Kidney glomerular epithelial cell (primary cell): ENCODE data around the gene GMEB2.
"Not testable (repeated sequence)": the region's sequence is repeated elsewhere in the genome, so short reads cannot be mapped to it uniquely, and the experiment has no call there.

Experiments
- DNase-seq: peaks from one replicate; lab custom pipeline; 2025; lab: John Stamatoyannopoulos, UW

The GMEB2 gene

DNA sequence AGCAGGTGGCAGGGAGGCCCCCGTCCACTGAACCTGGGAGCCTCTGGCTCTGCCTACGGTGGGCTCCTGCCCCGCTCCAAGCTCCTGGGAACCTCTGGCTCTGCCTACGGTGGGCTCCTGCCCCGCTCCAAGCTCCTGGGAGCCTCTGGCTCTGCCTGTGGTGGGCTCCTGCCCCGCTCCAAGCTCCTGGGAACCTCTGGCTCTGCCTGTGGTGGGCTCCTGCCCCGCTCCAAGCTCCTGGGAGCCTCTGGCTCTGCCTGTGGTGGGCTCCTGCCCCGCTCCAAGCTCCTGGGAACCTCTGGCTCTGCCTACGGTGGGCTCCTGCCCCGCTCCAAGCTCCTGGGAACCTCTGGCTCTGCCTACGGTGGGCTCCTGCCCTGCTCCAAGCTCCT lies 55.8 kb downstream of the GMEB2 start:
- DNase-seq = not testable (repeated sequence)

DNA sequence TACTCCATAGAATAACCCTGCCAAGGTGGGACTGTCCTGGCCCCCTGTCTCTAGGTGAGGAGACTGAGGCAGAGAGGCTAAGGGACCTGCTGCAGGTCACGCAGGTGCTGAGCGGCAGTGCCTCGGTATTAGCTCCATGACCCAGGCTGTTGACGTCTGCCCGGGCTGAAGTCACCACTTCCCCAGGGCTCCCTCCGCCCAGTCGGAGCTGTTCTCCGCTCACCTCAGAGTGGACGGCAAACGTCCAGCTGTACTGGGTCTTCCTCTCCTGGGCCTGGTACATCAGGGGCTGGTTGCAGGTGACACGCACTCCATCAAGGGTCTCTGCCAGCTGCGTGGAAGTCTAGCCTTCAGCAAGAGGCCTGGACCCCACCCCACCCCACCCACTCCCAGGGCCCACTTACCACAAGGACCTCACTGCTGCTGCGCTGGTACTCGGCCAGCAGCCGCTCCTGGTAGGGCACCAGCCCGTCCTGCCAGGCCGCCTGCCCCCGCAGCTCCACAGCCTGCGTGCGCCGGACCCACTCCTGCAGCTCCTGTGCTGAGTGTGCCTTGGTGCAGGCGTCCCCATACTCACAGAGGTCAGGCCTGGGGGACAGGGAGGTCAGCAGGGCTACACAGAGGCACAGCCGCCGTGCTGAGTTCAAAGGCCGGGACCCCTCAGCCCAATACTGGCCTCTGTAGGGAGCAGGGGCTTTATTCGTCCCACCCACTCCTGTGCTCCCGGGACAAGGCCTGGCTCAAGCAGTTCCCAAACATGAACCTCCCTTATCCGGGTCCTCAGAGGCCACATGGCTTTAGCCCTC lies 56.4 kb downstream of the GMEB2 start:
- DNase-seq = no peak

DNA sequence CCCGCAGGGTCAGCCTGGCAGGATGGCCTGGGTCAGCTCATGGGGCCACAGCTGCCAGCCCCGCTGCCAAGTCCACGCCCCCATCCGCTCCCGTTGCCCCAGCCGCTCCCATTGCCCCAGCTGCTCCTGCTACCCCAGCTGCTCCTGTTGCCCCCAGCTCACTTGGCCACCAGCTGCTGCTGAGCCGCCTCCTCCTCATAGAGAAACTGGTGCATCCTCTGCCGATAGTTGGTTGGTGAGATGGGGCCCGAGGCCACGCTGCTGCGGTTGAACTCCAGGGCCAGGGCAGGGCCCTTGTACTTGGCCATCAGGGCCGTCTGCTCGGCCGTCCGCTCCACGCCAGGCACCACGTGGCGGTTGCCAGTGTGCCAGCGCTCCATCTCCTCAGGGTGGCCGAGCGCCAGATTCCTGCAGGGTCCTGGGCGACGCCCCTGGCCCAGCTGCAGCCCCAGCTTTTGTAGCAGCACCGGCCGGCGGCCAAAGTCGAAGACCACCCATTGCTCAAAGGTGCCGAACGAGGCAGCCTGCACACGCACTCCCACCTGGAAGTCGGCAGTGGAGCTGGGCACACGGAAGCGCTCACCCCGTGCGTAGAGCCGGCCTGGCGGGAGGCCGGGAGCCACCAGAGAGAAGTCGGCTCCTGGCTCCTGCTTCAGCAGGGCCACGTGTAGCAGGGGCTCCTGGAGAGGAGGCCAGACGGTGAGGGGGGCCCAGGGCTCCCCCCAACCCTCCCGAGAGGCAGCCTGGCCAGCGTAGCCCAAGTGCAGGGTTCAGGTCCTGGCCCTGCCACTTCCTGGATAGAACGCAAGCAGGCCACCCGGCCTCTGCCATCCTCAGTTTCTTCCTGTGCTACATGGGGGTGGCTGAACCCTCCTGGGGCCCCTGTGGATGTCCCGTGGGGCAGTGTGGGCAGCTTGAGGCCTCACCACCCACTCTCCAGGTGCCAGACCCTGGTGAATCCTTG lies 57.6 kb downstream of the GMEB2 start:
- no peak for DNase-seq

DNA sequence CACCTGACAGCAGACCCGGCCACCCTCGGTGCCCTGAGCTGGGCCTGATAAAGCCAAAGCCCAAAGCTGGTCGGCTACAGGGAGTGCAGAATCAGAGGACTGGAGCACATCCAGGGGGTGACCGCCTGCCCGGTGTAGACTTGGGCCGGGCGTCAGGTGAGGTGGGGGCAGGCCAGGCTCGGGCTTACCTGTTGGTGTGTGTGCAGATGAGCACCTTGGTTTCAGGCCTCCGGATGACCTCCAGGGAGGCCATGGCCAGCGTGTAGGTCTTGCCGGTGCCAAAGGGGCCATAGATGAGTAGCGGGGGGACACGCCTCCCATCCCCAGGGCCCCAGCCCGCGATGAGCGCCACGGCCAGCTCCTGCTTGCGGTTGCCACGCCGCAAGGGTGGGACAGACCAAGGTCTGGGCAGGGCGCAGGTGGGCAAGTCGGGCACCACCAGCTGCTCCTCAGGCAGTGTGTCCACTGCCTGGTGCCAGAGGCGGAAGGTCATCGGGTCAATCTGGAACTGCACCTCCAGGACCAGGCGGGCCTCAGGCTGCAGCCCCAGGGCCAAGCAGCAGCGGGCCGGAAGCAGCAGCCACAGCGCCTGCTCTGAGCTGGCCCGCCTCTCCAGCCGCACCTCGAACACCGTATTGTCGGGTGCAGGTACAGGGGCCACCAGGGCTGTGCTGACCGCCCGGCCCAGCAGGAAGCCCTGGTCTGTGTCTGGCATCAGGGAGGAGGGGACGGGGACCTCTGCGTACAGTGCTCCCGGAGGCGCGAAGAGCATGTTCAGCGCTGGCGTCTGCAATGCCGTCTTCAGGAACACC lies 58.5 kb downstream of the GMEB2 start:
- no peak for DNase-seq

DNA sequence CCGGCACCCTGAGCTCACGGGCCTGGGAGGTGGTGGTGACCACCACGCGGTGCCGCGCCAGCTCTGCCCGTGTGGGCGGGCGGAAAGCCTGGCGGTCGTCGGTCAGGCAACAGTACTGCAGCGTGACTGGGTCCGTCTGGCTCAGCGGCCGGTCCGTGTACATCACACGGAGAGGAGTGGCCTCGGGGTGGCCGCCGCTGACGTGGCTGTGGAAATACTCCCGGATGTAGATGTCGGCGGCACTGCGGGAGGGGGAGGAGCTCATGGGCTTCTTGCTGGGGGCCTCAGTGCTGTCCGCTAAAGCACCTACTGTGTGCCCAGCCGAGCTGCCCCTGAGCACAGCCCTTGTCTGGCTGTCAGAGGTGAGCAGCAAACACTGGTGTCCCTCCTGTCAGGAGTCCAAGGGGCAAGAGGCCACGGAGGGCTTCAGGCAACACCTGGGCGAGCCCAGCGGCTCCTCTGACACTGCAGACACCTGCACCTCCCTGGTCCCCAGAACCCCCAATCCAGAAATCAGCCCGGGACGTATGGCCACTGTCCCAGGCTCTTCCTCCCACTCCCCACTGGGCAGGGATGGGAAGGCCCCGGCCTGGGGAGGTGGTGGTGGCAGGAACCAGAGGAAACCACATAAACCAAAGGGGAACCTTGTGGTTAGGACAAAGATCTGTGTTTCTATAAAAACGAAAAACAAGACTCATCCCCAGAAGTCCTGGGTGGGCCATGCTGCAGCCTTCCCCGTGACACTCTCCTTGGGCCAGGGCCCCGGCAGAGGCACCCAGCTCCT lies 59.3 kb downstream of the GMEB2 start:
- no peak for DNase-seq

DNA sequence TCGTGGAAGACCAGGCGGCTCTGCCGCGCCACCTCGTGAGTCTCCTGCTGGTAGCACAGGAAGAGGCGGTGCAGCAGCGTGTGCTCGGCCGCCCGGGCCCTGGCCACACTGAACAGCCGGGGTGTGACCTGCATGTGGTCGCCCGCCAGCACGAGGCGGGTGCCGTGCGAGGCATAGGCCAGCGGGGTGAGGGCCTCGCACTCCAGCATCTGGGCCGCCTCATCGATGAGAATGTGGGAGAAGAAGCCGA lies 59.8 kb downstream of the GMEB2 start:
- DNase-seq = no peak

DNA sequence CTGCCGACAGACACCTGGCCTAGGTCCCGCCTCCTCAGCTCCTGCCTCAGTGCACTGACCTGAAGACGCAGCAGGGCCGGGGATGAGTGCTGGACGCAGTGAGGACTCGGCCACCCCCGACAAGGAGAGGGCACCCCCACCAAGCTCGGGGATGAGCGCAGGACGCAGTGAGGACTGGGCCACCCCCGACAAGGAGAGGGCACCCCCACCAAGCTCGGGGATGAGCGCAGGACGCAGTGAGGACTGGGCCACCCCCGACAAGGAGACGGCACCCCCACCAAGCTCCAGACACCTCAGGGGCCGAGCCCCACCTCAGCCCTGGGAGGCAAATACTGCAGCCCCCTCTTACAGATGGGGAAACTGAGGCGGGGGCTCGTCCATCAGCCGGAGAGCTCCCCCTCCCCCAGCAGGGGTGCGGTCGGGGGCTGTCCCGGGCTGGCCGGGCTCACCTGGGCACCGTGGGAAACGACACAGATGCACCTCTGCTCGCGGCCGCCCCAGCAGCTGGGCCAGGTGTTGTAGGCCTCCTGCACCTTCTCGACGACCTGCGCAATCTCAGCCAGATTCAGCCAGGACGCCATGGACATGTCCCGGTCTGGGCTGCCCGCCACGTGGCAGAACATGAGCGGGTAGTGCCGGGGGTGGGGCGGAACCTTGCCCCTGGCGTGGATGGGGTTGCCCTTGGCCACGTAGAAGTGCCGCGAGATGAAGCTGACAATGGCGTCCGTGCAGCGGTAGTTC lies 60.3 kb downstream of the GMEB2 start:
- no peak for DNase-seq

DNA sequence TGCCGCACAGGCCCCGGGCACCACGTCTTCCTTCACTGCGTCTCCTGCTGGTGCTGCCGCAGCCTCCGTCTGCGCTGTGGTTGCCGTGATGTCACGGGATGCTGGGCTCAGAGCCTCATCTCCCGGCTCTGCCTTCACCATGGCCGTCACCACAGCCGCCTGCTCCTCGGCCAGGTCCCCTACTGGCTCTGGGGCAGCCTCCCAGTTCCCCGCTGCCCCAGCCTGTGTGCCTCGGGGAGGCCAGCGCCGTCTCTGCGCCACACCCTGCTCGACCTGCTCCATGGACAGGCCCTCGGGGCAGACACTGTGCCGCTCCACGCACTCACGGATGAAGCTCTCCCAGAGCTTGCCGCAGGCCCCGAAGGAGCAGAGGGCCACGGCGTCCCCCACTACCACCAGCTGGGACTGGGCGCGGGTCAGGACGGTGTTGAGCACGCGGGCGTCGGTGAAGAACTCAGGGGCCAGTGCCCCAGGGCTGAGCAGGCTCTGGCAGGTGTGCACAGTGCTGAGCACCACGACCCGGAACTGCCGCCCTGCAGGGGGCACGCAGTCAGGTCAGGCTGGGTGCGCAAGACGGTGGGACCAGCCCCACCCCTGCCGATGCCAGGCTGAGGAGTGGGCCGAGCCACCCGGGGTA lies 61.1 kb downstream of the GMEB2 start:
- DNase-seq = no peak

DNA sequence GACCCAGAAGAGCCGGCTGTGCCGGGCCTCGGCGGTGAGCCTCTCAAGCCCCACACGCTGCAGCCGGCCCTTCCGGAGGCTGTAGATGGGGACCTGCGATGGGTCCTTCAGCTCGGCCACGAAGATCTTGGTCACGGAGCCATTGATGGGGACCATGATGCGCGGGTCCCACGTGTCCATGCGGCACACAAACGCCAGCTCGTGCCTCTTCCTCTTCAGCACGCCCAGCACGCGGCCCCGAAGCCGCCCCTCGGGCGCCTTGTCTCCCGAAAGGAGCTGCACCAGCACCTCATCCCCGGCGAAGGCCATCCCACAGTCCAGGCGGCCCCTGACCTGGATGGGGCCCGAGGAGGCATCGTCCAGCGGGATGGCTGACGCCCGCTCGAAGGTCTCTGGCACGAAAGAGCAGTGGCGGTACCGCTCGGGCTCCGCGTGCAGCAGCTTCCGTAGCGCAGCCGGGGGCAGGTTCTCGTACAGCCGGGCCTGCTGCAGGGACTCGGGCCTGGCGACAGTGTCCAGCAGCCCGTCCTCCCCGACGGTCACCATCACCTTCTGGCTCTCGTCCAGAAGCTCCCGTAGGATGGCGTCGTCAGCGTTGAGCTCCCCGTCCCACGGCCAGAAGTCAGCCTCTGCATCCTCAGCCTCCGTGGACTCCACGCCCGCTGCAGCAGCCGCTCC lies 61.7 kb downstream of the GMEB2 start:
- no peak for DNase-seq

DNA sequence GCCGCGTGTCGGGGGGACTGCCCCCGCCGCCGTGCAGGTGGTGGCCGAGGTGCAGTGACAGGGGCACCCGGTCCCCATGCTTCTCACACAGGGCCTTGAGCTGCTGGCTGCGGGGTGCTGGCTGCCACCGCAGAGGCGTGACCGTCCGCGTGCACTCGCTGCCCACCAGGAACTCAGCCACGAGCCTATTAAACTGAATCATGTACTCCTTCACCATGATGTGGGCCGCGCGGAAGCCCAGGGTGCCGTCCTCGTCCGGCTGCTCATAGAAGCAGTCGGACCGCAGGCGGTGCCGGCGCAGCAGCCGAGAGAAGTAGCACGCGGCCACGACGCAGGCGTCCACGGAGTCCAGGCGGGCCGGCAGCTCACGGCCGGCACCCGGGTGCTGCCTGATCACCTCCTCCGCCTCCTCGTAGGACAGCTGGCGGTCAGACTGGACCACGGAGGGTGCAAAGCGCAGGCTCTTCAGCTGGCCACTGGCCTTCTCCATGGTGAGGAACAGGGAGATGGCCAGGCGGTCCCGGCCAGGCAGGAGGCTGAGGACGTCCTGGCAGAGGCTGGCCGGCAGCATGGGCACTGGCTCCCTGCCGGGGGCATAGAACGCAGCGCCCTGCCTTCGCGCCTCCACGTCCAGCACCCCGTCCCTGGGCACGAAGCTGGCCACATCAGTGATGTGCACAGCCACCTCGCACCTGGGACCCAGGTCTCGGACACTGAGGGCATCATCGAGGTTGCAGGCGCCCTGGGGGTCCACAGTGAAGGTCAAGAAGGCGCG lies 62.7 kb downstream of the GMEB2 start:
- DNase-seq = no peak

DNA sequence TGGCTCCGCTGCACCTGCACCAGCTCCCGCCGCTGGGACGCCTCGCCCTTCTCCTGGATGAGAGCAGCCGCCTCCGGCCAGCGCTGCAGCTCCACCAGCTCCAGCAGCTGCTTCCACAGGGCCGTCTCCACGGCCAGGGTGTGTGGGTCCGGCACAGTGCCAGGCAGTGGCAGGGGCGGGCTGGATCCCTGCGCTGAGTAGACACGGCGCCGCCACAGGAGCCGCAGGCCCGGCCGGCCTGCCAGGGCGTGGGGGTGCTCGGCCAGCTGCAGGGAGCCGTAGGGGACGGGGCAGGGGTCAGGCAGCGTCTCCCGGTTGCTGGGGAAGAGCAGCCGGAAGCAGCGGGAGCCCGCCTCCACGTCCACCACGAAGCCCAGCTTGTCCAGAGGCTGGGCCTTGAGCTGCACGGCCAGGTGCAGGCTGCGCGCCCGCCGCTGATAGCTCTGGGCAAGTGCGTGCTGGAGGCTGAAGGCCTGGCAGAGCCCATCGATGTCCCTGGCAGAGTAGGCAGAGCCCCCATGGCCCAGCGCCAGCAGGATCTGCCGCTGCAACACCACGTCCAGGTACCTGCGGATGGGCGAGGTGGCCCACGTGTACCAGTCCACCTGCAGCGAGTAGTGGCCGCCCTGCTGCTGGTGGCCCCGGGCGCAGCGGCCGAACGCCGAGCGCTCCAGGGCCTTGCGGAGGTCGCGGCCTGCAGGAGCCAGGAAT lies 63.5 kb downstream of the GMEB2 start:
- no peak for DNase-seq

DNA sequence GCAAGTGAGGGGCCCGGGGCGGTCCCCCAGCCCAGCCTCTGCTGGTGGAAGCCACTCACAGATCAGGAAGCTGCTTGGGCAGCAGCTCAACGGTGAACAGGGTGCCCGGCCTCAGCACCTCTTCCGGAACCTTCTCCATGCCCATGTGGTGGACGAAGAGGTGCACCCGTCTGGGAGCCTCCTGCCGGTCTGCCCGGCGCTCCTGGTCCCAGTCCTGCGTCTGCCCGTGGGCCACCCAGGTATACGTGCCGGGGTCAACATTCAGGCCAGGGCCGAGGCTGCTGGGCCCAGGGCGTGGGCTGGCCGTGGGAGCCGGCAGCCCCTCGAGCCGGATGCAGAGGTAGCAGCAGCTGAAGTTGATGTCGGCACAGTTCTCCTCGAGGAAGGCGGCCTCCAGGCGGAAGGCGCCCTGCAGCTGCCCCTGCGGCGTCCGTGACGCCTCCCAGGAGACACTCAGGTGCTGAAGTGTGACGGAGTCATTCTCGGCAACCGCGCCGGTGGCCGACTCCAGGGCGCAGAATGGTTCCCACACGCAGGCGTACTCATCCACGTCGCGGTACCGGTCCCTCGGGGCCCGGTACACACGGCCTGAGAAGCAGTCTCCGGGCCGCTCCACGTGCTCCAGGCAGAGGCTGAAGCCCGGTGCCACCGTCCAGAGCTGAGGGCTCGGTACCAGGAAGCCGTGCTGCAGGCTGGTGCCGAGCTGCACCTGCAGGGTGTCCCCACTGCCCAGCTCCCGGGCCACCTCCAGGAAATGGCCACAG lies 64.3 kb downstream of the GMEB2 start:
- no peak for DNase-seq

DNA sequence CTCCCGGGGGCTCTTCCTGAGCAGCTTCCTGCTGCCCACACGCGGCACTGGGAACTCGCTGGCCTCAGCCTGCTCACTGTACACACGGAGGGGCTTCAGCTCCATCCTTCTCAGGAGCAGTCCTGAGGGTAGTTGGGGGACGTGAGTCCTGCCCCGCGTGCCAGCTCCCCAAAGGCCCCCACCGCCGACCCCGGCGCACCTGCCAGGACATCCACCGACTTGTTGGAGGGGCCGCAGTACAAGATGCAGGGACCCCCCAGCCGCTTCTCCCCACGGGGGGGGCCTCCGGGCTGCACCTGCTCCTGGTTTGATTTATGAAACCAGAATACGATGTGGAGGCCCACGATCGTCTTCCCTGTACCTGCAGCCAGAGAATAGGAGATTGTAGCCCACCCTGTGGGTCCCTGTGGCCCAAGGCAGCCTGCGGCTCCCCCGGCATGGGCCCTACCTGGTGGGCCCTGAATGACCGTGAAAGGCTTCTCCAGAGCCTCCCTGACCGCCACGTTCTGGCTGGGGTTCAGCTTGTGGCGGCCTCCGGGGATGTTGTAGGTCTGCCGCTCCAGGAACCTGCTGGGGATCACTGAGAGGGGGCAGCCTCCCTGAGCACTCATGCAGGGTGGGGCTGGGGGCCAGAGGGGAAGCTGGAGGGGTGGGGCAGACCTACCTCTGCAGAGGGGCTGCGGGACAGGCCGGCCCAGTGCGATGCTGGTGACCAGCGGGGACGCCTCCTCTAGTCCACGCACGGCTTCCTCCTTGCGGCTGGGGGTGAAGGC lies 65.1 kb downstream of the GMEB2 start:
- no peak for DNase-seq

DNA sequence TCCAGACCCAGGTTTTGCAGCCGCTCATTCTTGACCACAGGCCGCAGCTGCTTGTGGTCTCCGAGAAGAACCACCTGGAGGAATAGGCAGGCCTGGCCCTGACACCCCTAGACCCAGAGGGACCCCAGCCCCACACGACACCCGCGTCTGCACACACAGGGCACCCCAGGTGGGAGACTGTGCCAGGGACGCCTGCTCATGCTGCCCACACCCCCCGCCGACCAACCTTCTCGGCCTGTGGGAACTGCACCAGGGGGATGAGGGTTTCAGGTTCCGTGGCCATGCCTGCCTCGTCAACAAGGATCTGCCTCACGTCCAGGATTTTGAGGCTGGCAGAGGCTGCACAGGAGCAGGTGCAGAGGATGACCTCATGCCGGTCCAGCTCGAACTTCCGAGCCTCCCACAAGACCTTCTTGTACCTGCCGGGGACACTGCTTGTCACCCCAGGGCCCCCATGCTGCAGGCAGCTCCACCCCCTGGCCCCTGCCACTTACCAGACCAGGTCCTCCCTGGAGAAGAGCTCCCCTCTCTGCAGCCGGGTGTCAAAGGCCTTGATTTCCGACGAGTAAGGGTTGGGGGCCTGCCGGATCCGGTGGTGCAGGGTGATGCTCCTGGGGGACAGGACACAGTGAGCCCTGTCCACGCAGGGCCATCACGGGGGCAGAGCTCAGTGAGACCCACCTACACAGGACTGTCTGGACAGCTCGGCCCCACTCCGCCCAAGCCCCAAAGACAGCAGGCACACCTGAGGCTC lies 65.9 kb downstream of the GMEB2 start:
- no peak for DNase-seq

DNA sequence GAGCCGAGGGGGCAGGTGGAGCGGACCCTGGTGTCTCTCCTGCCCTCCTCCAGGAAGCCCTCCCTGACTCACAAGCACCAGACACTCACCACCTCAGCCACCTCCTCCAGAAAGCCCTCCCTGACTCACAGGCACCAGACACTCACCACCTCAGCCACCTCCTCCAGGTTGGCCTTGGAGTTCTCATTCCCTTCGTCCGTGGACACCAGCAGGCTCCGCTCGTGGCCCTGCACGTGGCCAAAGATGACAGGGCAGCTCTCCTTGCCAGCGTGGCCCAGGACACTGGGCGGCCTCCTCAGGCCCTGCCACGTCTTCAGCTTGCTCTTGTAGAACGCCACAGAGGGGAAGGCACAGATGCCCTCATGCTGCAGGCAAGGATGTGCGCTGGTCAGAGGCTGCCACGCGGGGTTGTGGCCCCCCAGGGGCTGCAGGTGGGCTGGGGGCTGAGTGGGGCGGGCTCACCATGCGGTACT lies 66.5 kb downstream of the GMEB2 start:
- no peak for DNase-seq
